ENCODE results near the gene OR5I1.
"Not testable (repeated sequence)": the region's sequence is repeated elsewhere in the genome, so short reads cannot be mapped to it uniquely, and the experiment has no call there.

OR5I1 gene

GRCh38 chr11:55936300-55936699 lies at the start of gene OR5I1:
Gene OR5I1 (minus strand): TSS chr11:55936400. CDS start chr11:55936400, 0 bp downstream.
- DNase-seq (ENCODE audit: low read depth in 1 of 2, low spot score in 1 of 2) = no peak
- no peak for TF ChIP-seq JUND (IDR thresholded peaks at IDR 0.05; ENCODE audit: low read depth)
- in situ Hi-C loops (cut with HindIII; ENCODE audit: low pct_unique_long_range_greater_than_20kb, low sequenced_read_pairs) = no loop called here

- no peak for TF ChIP-seq JUND (IDR thresholded peaks at IDR 0.05; ENCODE audit: low read depth)
- no peak for DNase-seq (ENCODE audit: low read depth in 1 of 2, low spot score in 1 of 2)
- in situ Hi-C loops (cut with HindIII; ENCODE audit: low pct_unique_long_range_greater_than_20kb, low sequenced_read_pairs) = no loop called here
These were observed 34.7 kb upstream of the OR5I1 start for GRCh38 chr11:55970935-55971334.

GRCh38 chr11:55969845-55970244 lies 33.6 kb upstream of the OR5I1 start, which contains the start of gene OR10AG1:
Gene OR10AG1 (minus strand): TSS chr11:55969945. CDS start chr11:55969907, 38 bp downstream.
- no peak for DNase-seq (ENCODE audit: low read depth in 1 of 2, low spot score in 1 of 2)
- no peak for TF ChIP-seq JUND (IDR thresholded peaks at IDR 0.05; ENCODE audit: low read depth)
- in situ Hi-C loops (cut with HindIII; ENCODE audit: low pct_unique_long_range_greater_than_20kb, low sequenced_read_pairs) = no loop called here

- in situ Hi-C loops (cut with HindIII; ENCODE audit: low pct_unique_long_range_greater_than_20kb, low sequenced_read_pairs) = no loop called here
- DNase-seq (ENCODE audit: low read depth in 1 of 2, low spot score in 1 of 2) = no peak
- TF ChIP-seq JUND (IDR thresholded peaks at IDR 0.05; ENCODE audit: low read depth) = no peak
These were observed 31.7 kb upstream of the OR5I1 start for GRCh38 chr11:55967914-55968313.

- TF ChIP-seq JUND (IDR thresholded peaks at IDR 0.05; ENCODE audit: low read depth) = no peak
- DNase-seq (ENCODE audit: low read depth in 1 of 2, low spot score in 1 of 2) = no peak
- in situ Hi-C loops (cut with HindIII; ENCODE audit: low pct_unique_long_range_greater_than_20kb, low sequenced_read_pairs) = no loop called here
These were observed 30.2 kb upstream of the OR5I1 start for GRCh38 chr11:55966391-55966790.

GRCh38 chr11:55956521-55956920 lies 20.3 kb upstream of the OR5I1 start:
- no peak for DNase-seq (ENCODE audit: low read depth in 1 of 2, low spot score in 1 of 2)
- no peak for TF ChIP-seq JUND (IDR thresholded peaks at IDR 0.05; ENCODE audit: low read depth)
- in situ Hi-C loops (cut with HindIII; ENCODE audit: low pct_unique_long_range_greater_than_20kb, low sequenced_read_pairs) = no loop called here

- peak in 1 of 2 experiments; percentile 13 for DNase-seq (ENCODE audit: low read depth in 1 of 2, low spot score in 1 of 2)
- no peak for TF ChIP-seq JUND (IDR thresholded peaks at IDR 0.05; ENCODE audit: low read depth)
- in situ Hi-C loops (cut with HindIII; ENCODE audit: low pct_unique_long_range_greater_than_20kb, low sequenced_read_pairs) = no loop called here
These were observed 13.1 kb upstream of the OR5I1 start for GRCh38 chr11:55949330-55949729.

- DNase-seq (ENCODE audit: low read depth in 1 of 2, low spot score in 1 of 2) = peak; percentile 26 to 79
- TF ChIP-seq JUND (IDR thresholded peaks at IDR 0.05; ENCODE audit: low read depth) = no peak
- in situ Hi-C loops (cut with HindIII; ENCODE audit: low pct_unique_long_range_greater_than_20kb, low sequenced_read_pairs) = no loop called here
These were observed 6.7 kb upstream of the OR5I1 start for GRCh38 chr11:55942785-55943392.

- no peak for DNase-seq (ENCODE audit: low read depth in 1 of 2, low spot score in 1 of 2)
- in situ Hi-C loops (cut with HindIII; ENCODE audit: low pct_unique_long_range_greater_than_20kb, low sequenced_read_pairs) = no loop called here
- no peak for TF ChIP-seq JUND (IDR thresholded peaks at IDR 0.05; ENCODE audit: low read depth)
These were observed 15.7 kb downstream of the OR5I1 start for GRCh38 chr11:55920537-55920936.

GRCh38 chr11:55914482-55914881 lies 21.7 kb downstream of the OR5I1 start, which contains the start of gene OR5W2:
Gene OR5W2 (minus strand): TSS chr11:55914582. CDS start chr11:55914582, 0 bp downstream.
- in situ Hi-C loops (cut with HindIII; ENCODE audit: low pct_unique_long_range_greater_than_20kb, low sequenced_read_pairs) = no loop called here
- DNase-seq (ENCODE audit: low read depth in 1 of 2, low spot score in 1 of 2) = no peak
- TF ChIP-seq JUND (IDR thresholded peaks at IDR 0.05; ENCODE audit: low read depth) = no peak

GRCh38 chr11:55902308-55902707 lies 33.9 kb downstream of the OR5I1 start:
- in situ Hi-C loops (cut with HindIII; ENCODE audit: low pct_unique_long_range_greater_than_20kb, low sequenced_read_pairs) = no loop called here
- TF ChIP-seq JUND (IDR thresholded peaks at IDR 0.05; ENCODE audit: low read depth) = no peak
- DNase-seq (ENCODE audit: low read depth in 1 of 2, low spot score in 1 of 2) = no peak

- no peak for TF ChIP-seq JUND (IDR thresholded peaks at IDR 0.05; ENCODE audit: low read depth)
- no peak for DNase-seq (ENCODE audit: low read depth in 1 of 2, low spot score in 1 of 2)
- in situ Hi-C loops (cut with HindIII; ENCODE audit: low pct_unique_long_range_greater_than_20kb, low sequenced_read_pairs) = no loop called here
These were observed 41.0 kb downstream of the OR5I1 start for GRCh38 chr11:55895216-55895615.

- in situ Hi-C loops (cut with HindIII; ENCODE audit: low pct_unique_long_range_greater_than_20kb, low sequenced_read_pairs); DNase-seq (ENCODE audit: low read depth in 1 of 2, low spot score in 1 of 2): not testable (repeated sequence)
These were observed 50.7 kb downstream of the OR5I1 start for GRCh38 chr11:55885481-55885880.

All from T47D (cell line).